ENCODE data around the gene PDE3B. TPM values are rescaled to one million over a fixed set of nuclear protein-coding genes. Genes with fewer than 3 reads are reported as not detected.

PDE3B gene
- total and polyA plus RNA-seq, 9 of the 15 experiments (the other 6 are each of a cell fraction or from before 2014, with no cell fraction given): 2.3 to 22.5 (median 12.2) TPM

GRCh38 chr11:14774721-14775120 lies 131.1 kb downstream of the PDE3B start:
- ChIA-PET CTCF (ENCODE audit: low intra/inter-chr PET ratio) (no interaction called here), POLR2A (no interaction called here)

More at GRCh38 chr11:14774721-14775120, 131.1 kb downstream of the PDE3B start:
- H3K36me3 ChIP-seq (ENCODE audit: control insufficient read depth, insufficient read depth, low read length): peaks cover 2% of the 10 kb centered on the region; the same call in 1 of the 3 replicates
- intact Hi-C loops (cut with micrococcal nuclease) (loop anchor here (5.0 kb wide), 1 partner anchor 117 kb away; no protein-coding TSS in a partner anchor), in situ Hi-C loops (cut with MboI) (no loop called here)
- no peak overlapping the region for H3K4me3 ChIP-seq
- H2AFZ ChIP-seq (ENCODE audit: low read depth, low read length): no peak overlapping the region
- H3K27ac ChIP-seq (ENCODE audit: extremely low read depth, low read depth, low read length): no peak overlapping the region
- BruUV-seq (replicated peaks): no TSS peak
- WGBS (ENCODE audit: insufficient coverage, low coverage, missing lambda C conversion rate): 89% methylated on average over 3 of the region's 3 CpGs
- FAIRE-seq: no peak
- TF ChIP-seq ZNF586 (CRISPR knock-in tag; conservative IDR thresholded peaks at IDR 0.05) (no peak), MED1 (CRISPR knock-in tag; IDR thresholded peaks at IDR 0.05; ENCODE audit: borderline replicate concordance) (no peak), HDAC3 (IDR thresholded peaks at IDR 0.05; ENCODE audit: borderline replicate concordance, partially characterized antibody) (no peak), ZNF121 (CRISPR knock-in tag; conservative IDR thresholded peaks at IDR 0.05) (no peak), PML (IDR thresholded peaks at IDR 0.05; ENCODE audit: low read length) (no peak), ELF4 (CRISPR knock-in tag; IDR thresholded peaks at IDR 0.05) (no peak), MBD1 (CRISPR knock-in tag; IDR thresholded peaks at IDR 0.05) (no peak), ZNF3 (CRISPR knock-in tag; IDR thresholded peaks at IDR 0.05) (no peak), RB1 (IDR thresholded peaks at IDR 0.05; ENCODE audit: low read depth) (no peak)
- H3K9me3 ChIP-seq (replicated peaks; ENCODE audit: control insufficient read depth, insufficient read depth, low read depth, low read length): no peaks in the 10 kb centered on the region; the same call in 1 of the 2 replicates
- no peaks in the 10 kb centered on the region for H3K9me1 ChIP-seq (ENCODE audit: control insufficient read depth, insufficient read depth, low read length)
- ATAC-seq: no peak
- no peaks in the 10 kb centered on the region for H3K27me3 ChIP-seq (ENCODE audit: control insufficient read depth in 2 of 2, insufficient read depth in 2 of 2, low read length in 2 of 2)
- no peak overlapping the region for H3K4me2 ChIP-seq (ENCODE audit: insufficient read depth, low read length)
- no peak for DNase-seq (ENCODE audit: extremely low read depth in 1 of 4, low spot score in 3 of 4)
- H3K79me2 ChIP-seq (ENCODE audit: control insufficient read depth, insufficient read depth, low read length): peaks cover 2% of the 10 kb centered on the region; the same call in 1 of the 3 replicates
- no peaks in the 10 kb centered on the region for H4K20me1 ChIP-seq (replicated peaks; ENCODE audit: control insufficient read depth, insufficient read depth, low read length)
- H3K9ac ChIP-seq (ENCODE audit: insufficient read depth in 1 of 2, low read depth in 2 of 2, low read length in 2 of 2): no peak overlapping the region
- H3K4me1 ChIP-seq (replicated peaks in 1 of 2; ENCODE audit: control insufficient read depth in 2 of 2, insufficient read depth in 2 of 2, low read length in 2 of 2): no peaks in the 10 kb centered on the region

All from K562 (cell line).